OCI-LY3 (cell line): ENCODE measurements around the gene CDHR3.

Source experiments
- CTCF ChIP-seq: fragments of 200-600, 300-600 bp; sonication (generic); IDR thresholded peaks from 2 replicates; pipeline ENCODE4 v1.5.1; 2014; ENCODE audit warnings: antibody characterized with exemption, low read length, low read depth
- EZH2phosphoT487 ChIP-seq: fragments of 200-600 bp; shearing (Covaris generic); IDR thresholded peaks from 2 replicates; pipeline ENCODE4 v1.6.1; 2018; ENCODE audit warnings: antibody characterized with exemption, mixed run types, low read depth

GRCh38 chr7:105982388-105982787 is 19.3 kb downstream of the CDHR3 start:
- no peak for TF ChIP-seq CTCF
- no peak for TF ChIP-seq EZH2phosphoT487
